Coronary artery (tissue), 2 donors: ENCODE measurements around the gene MTA3.
A peak's percentile ranks its signal among the peaks of the same experiment; 100 is the strongest.

ENCODE experiments used
- DNase-seq: peaks from one replicate; pipeline ENCODE4 v3.0.0-alpha.2; 2017; ENCODE audit warnings: low spot score
- H3K27ac ChIP-seq, 2 donors: fragments of 200-600 bp; sonication (generic); one replicate each; pipeline ENCODE4 v1.5.1; 2016 to 2019
- H3K4me3 ChIP-seq: fragments of 200-600 bp; sonication (generic); 2 replicates; pipeline ENCODE4 v1.5.1; 2016; ENCODE audit warnings: mild to moderate bottlenecking, moderate library complexity
- CTCF ChIP-seq: fragments of 200-600 bp; sonication (generic); IDR thresholded peaks from one replicate; pipeline ENCODE4 v1.5.1; 2019; ENCODE audit warnings: antibody characterized with exemption

Gene MTA3

GRCh38 chr2:42663106-42663780 lies 94.8 kb downstream of the MTA3 start:
- H3K4me3 ChIP-seq = no peak overlapping the region
- peak; percentile 93 for TF ChIP-seq CTCF
- no peak overlapping the region for H3K27ac ChIP-seq
- DNase-seq = peak; percentile 76

- Histone ChIP-seq H3K4me3 (no peak overlapping the region), H3K27ac (no peak overlapping the region)
- DNase-seq = no peak
- TF ChIP-seq CTCF = no peak
Measured at GRCh38 chr2:42663828-42664227, 95.4 kb downstream of the MTA3 start.

GRCh38 chr2:42673989-42674579 lies 105.7 kb downstream of the MTA3 start:
- Histone ChIP-seq H3K4me3 (no peak overlapping the region), H3K27ac (no peak overlapping the region)
- no peak for DNase-seq
- no peak for TF ChIP-seq CTCF

- TF ChIP-seq CTCF = no peak
- Histone ChIP-seq H3K4me3 (no peak overlapping the region), H3K27ac (no peak overlapping the region)
- no peak for DNase-seq
Measured at GRCh38 chr2:42675815-42676214, 107.4 kb downstream of the MTA3 start.

- DNase-seq = no peak
- TF ChIP-seq CTCF = no peak
- no peak overlapping the region for H3K4me3 ChIP-seq
- no peak overlapping the region for H3K27ac ChIP-seq
Measured at GRCh38 chr2:42685303-42685702, 116.9 kb downstream of the MTA3 start.

- TF ChIP-seq CTCF = no peak
- no peak for DNase-seq
- Histone ChIP-seq H3K27ac (no peak overlapping the region), H3K4me3 (no peak overlapping the region)
Measured at GRCh38 chr2:42693013-42693615, 124.7 kb downstream of the MTA3 start.
